Activated CD4-positive, alpha-beta memory T cell treated with anti-CD3 and anti-CD28 coated beads, Interleukin-2, amount 10 ng/mL, durations not matched to agents 7 days and 5 days (primary cell): ENCODE data around the gene MYH2. TPM values are rescaled to one million over a fixed set of nuclear protein-coding genes. Genes with fewer than 3 reads are reported as not detected.
"Not testable (repeated sequence)": the region's sequence is repeated elsewhere in the genome, so short reads cannot be mapped to it uniquely, and the experiment has no call there.

Source experiments
- CTCF ChIA-PET: fragments of 350-600 bp; sonication (Branson Sonifier 250); formaldehyde crosslinking; loops from one replicate; lab custom pipeline; 2021; ENCODE audit warnings: antibody characterized with exemption, inconsistent platforms; lab: Charles Lee
- POLR2A ChIA-PET: fragments of 350-600 bp; sonication (Branson Sonifier 250); formaldehyde crosslinking; loops from one replicate; lab custom pipeline; 2021; ENCODE audit warnings: antibody characterized with exemption; lab: Charles Lee
- DNase-seq: peaks from one replicate; pipeline ENCODE4 v3.0.0-alpha.2; 2020
- H3K27ac Mint-ChIP-seq: one replicate; pipeline ENCODE4 v1.8.0; 2021; ENCODE audit warnings: mild to moderate bottlenecking, mixed read lengths
- H3K27me3 Mint-ChIP-seq: one replicate; pipeline ENCODE4 v1.8.0; 2021; ENCODE audit warnings: mixed read lengths
- H3K36me3 Mint-ChIP-seq: one replicate; pipeline ENCODE4 v1.8.0; 2021; ENCODE audit warnings: low read depth, mixed read lengths
- H3K4me1 Mint-ChIP-seq: one replicate; pipeline ENCODE4 v1.8.0; 2021; ENCODE audit warnings: mixed read lengths
- H3K4me3 Mint-ChIP-seq: one replicate; pipeline ENCODE4 v1.8.0; 2021; ENCODE audit warnings: mild to moderate bottlenecking, mixed read lengths
- H3K9me3 Mint-ChIP-seq: one replicate; pipeline ENCODE4 v1.8.0; 2021; ENCODE audit warnings: mixed read lengths
- total RNA-seq, 2 experiments: library from RNA; stranded (reverse); gene quantifications; one replicate each; pipeline ENCODE4 v1.2.3, GENCODE V29; 2021

Gene MYH2
- total RNA-seq, 2 experiments from 2014 or later: not detected

DNA sequence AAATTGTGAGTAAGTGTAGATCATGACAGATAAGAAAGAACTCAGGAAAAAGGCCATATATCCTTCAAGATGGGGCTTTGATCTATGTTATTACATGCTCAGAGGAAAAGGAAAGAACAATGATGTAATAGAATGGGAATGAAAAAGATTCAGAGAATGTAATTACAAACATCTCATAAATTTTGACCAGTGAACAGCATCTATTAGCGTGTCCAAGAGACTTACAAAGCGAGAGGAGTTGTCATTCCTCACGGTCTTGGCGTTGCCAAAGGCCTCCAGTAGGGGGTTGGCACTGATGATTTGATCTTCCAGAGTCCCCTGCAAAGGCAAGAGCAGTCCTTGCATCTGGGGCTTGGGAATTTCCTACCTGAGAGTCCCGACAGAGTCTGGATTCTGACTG lies 6.0 kb downstream of the MYH2 start:
- H3K27ac Mint-ChIP-seq, H3K36me3 Mint-ChIP-seq, CTCF ChIA-PET, POLR2A ChIA-PET, H3K9me3 Mint-ChIP-seq, H3K4me3 Mint-ChIP-seq, H3K27me3 Mint-ChIP-seq, DNase-seq, H3K4me1 Mint-ChIP-seq: not testable (repeated sequence)

DNA sequence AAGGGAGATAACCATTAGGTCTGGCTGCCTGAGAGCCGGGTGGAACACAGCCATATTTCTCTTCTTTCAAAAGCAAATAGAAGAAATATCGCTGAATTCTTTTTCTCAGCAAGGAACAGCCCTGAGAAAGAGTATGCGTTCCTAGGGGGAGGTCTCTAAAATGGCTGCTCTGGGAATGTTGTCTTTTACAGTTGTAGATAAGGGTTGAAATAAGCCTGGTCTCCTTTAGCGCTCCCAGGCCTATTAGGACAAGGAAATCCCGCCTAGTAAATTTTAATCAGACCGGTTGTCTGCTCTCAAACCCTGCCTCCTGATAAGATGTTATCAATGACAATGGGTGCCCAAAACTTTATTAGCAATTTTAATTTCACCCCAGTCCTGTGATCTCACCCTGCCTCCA lies 8.3 kb downstream of the MYH2 start:
- H3K27me3 Mint-ChIP-seq, CTCF ChIA-PET: not testable (repeated sequence)

DNA sequence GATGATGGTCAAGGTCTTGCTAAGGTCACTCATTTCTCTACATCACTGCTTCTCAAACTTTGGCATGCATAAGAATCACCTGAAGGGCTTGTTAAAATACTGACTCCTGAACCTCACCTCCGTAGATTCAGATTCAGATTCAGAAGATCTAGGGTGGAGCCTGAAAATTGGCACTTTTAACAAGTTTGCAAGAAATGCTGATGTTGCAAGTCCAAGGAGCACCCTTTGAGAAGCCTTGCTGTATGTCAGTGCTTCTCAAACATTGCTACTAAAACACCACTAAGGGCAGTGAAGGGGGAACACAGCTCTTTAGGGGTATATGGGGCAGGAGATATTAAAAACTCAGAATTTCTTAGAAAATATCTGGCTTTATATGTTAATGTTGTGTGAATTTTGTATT lies 17.4 kb downstream of the MYH2 start:
- Mint-ChIP-seq H3K9me3 (no peaks in the 10 kb centered on the region), H3K27me3 (no peaks in the 10 kb centered on the region), H3K4me3 (no peak overlapping the region), H3K36me3 (no peaks in the 10 kb centered on the region), H3K4me1 (no peaks in the 10 kb centered on the region), H3K27ac (no peak overlapping the region)
- ChIA-PET POLR2A (no interaction called here), CTCF (no interaction called here)
- no peak for DNase-seq

More for the DNA sequence above, 8.3 kb downstream of the MYH2 start:
- H3K4me3 Mint-ChIP-seq, H3K36me3 Mint-ChIP-seq, H3K4me1 Mint-ChIP-seq, POLR2A ChIA-PET, DNase-seq, H3K9me3 Mint-ChIP-seq, H3K27ac Mint-ChIP-seq: not testable (repeated sequence)

GRCh38 chr17:10527419-10527818 lies 22.0 kb downstream of the MYH2 start:
- ChIA-PET CTCF (no interaction called here), POLR2A (no interaction called here)
- Mint-ChIP-seq H3K36me3 (no peaks in the 10 kb centered on the region), H3K4me1 (no peaks in the 10 kb centered on the region), H3K9me3 (no peaks in the 10 kb centered on the region), H3K27ac (no peak overlapping the region), H3K4me3 (no peak overlapping the region), H3K27me3 (no peaks in the 10 kb centered on the region)
- no peak for DNase-seq

- Mint-ChIP-seq H3K27me3 (no peaks in the 10 kb centered on the region), H3K36me3 (no peaks in the 10 kb centered on the region), H3K4me1 (no peaks in the 10 kb centered on the region), H3K9me3 (no peaks in the 10 kb centered on the region), H3K27ac (no peak overlapping the region), H3K4me3 (no peak overlapping the region)
- ChIA-PET POLR2A (no interaction called here), CTCF (no interaction called here)
- no peak for DNase-seq
Measured at GRCh38 chr17:10526517-10526916, 22.9 kb downstream of the MYH2 start.

DNA sequence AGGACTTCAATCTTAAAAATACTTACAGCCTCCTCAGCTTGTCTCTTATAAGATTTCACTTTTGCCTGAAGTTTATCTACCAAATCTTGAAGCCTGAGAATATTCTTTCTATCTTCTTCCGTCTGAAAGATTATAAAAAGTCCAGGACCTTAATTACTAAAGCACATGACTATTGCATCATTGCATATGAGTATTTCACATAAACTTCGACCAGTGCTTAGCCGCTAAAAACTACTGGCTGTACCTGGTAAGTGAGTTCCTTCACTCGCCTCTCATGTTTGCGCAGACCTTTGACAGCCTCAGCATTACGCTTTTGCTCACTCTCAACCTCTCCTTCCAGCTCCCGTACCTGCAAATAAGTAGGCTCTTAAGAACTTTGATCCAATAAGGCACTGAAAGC lies 26.4 kb downstream of the MYH2 start:
- no peaks in the 10 kb centered on the region for H3K36me3 Mint-ChIP-seq
- H3K27me3 Mint-ChIP-seq: no peaks in the 10 kb centered on the region
- no peak overlapping the region for H3K27ac Mint-ChIP-seq
- no peaks in the 10 kb centered on the region for H3K4me1 Mint-ChIP-seq
- H3K9me3 Mint-ChIP-seq: no peaks in the 10 kb centered on the region
- no peak for DNase-seq
- ChIA-PET POLR2A (no interaction called here), CTCF (no interaction called here)
- H3K4me3 Mint-ChIP-seq: no peak overlapping the region

GRCh38 chr17:10521949-10522348 lies 27.5 kb downstream of the MYH2 start:
- Mint-ChIP-seq H3K4me3 (no peak overlapping the region), H3K27me3 (no peaks in the 10 kb centered on the region), H3K36me3 (no peaks in the 10 kb centered on the region), H3K27ac (no peak overlapping the region), H3K9me3 (no peaks in the 10 kb centered on the region), H3K4me1 (no peaks in the 10 kb centered on the region)
- ChIA-PET POLR2A (no interaction called here), CTCF (no interaction called here)
- no peak for DNase-seq

- no peaks in the 10 kb centered on the region for H3K27me3 Mint-ChIP-seq
- POLR2A ChIA-PET: no interaction called here
- CTCF ChIA-PET: no interaction called here
- no peak within 1 kb of the TSS for H3K27ac Mint-ChIP-seq
- H3K4me1 Mint-ChIP-seq: no peaks in the 10 kb centered on the region
- H3K9me3 Mint-ChIP-seq: no peaks in the 10 kb centered on the region
- no peak for DNase-seq
- H3K4me3 Mint-ChIP-seq: no peak within 1 kb of the TSS
- no peaks in the 10 kb centered on the region for H3K36me3 Mint-ChIP-seq
Measured at GRCh38 chr17:10518271-10519037, 31.0 kb downstream of the MYH2 start, which contains the start of gene MYH1. MYH1 (minus strand) TSS chr17:10518542; CDS start chr17:10516642, 1,900 bp downstream.

- Mint-ChIP-seq H3K27ac (no peak overlapping the region), H3K4me1 (no peaks in the 10 kb centered on the region), H3K36me3 (no peaks in the 10 kb centered on the region), H3K4me3 (no peak overlapping the region), H3K27me3 (no peaks in the 10 kb centered on the region), H3K9me3 (no peaks in the 10 kb centered on the region)
- CTCF ChIA-PET: no interaction called here
- no peak for DNase-seq
- POLR2A ChIA-PET: no interaction called here
Measured at GRCh38 chr17:10516638-10517037, 32.8 kb downstream of the MYH2 start.

DNA sequence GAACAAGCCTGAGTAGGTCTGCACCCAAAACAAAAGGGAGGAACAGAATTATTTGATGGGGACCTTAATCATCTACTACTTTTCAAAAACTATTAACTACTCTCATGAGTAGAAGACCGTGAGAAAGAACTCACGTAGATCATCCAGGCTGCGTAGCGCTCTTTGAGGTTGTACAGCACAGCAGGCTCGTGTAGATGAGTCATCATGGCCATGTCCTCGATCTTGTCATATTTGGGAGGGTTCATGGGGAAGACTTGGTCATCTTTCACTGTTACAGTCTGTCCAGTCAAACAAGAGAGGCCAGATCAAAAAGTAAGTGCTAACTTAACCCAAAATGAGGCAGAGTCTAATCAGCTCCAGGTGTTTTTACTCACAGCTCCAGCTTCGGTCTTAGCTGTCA lies 33.4 kb downstream of the MYH2 start:
- Mint-ChIP-seq H3K36me3 (no peaks in the 10 kb centered on the region), H3K27ac (no peak overlapping the region), H3K4me3 (no peak overlapping the region), H3K4me1 (no peaks in the 10 kb centered on the region), H3K27me3 (no peaks in the 10 kb centered on the region), H3K9me3 (no peaks in the 10 kb centered on the region)
- POLR2A ChIA-PET: no interaction called here
- no peak for DNase-seq
- CTCF ChIA-PET: no interaction called here

GRCh38 chr17:10513299-10514067 lies 36.0 kb downstream of the MYH2 start:
- Mint-ChIP-seq H3K27ac (no peak overlapping the region), H3K9me3 (no peaks in the 10 kb centered on the region), H3K4me3 (no peak overlapping the region), H3K27me3 (no peaks in the 10 kb centered on the region), H3K4me1 (no peaks in the 10 kb centered on the region), H3K36me3 (no peaks in the 10 kb centered on the region)
- POLR2A ChIA-PET: no interaction called here
- CTCF ChIA-PET: no interaction called here
- no peak for DNase-seq

- POLR2A ChIA-PET: no interaction called here
- no peak for DNase-seq
- no peak overlapping the region for H3K4me3 Mint-ChIP-seq
Measured at GRCh38 chr17:10512856-10513255, 36.6 kb downstream of the MYH2 start.

GRCh38 chr17:10499950-10500349 lies 49.5 kb downstream of the MYH2 start:
- Mint-ChIP-seq H3K4me1 (no peaks in the 10 kb centered on the region), H3K27me3 (no peaks in the 10 kb centered on the region), H3K4me3 (no peak overlapping the region), H3K27ac (no peak overlapping the region), H3K9me3 (no peaks in the 10 kb centered on the region), H3K36me3 (no peaks in the 10 kb centered on the region)
- CTCF ChIA-PET: no interaction called here
- POLR2A ChIA-PET: no interaction called here
- no peak for DNase-seq

More at GRCh38 chr17:10512856-10513255, 36.6 kb downstream of the MYH2 start:
- Mint-ChIP-seq H3K36me3 (no peaks in the 10 kb centered on the region), H3K27me3 (no peaks in the 10 kb centered on the region), H3K4me1 (no peaks in the 10 kb centered on the region), H3K27ac (no peak overlapping the region), H3K9me3 (no peaks in the 10 kb centered on the region)
- CTCF ChIA-PET: no interaction called here

- no peaks in the 10 kb centered on the region for H3K27me3 Mint-ChIP-seq
- ChIA-PET POLR2A (no interaction called here), CTCF (no interaction called here)
- no peaks in the 10 kb centered on the region for H3K4me1 Mint-ChIP-seq
- H3K36me3 Mint-ChIP-seq: no peaks in the 10 kb centered on the region
- no peak overlapping the region for H3K4me3 Mint-ChIP-seq
- H3K27ac Mint-ChIP-seq: no peak overlapping the region
- peaks cover 13% of the 10 kb centered on the region for H3K9me3 Mint-ChIP-seq
- no peak for DNase-seq
Measured at GRCh38 chr17:10492004-10492403, 57.5 kb downstream of the MYH2 start.
